ENCODE results near the gene HNRNPH1.
"Not testable (repeated sequence)": the region's sequence is repeated elsewhere in the genome, so short reads cannot be mapped to it uniquely, and the experiment has no call there.

DNA sequence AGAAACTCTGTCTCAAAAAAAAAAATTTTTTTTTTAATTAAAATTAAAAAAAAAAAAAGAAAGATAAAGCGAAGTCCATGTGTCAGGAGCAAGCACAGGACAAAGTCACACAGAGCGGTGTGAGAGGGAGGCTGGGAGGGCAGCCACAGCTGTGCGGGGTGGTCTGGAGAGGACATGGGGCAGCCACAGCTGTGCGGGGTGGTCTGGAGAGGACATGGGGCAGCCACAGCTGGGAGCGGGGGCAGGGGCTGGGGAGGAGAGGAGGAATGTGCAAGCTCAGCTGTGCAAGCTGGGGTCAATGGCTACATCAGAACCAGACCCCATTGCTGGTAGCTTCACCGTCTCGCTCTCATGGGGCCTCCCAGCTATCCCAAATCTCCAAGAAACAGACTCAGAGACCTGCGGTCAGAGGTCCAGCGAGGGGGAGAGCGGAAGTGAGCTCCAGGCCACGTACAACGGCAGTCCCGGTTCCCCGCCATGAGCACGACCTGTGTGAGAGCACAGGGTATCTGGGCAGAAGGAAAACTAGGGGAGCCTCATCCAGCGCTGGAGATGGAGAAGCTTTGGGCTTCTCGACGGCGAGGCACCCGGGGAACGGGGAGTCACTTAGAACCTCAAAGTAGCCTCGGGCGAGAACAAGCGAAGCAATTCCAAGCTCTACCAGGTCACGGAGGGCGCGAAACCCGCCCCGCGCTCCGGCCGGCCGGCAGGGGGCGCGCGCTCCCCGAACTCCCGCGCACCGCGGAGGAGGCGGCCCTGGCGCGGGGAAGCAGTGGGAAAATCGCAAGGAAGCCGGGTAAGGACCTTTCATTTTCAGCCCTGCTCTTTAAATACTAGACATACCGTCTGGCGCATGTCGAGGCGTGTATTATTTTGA lies 34.1 kb upstream of the HNRNPH1 start:
- TF ChIP-seq TAF1 (IDR thresholded peaks at IDR 0.05; ENCODE audit: borderline replicate concordance, low read depth, low read length); POLR2AphosphoS5 (IDR thresholded peaks at IDR 0.05; ENCODE audit: low read depth, low read length): not testable (repeated sequence)
